GM10266 (cell line): ENCODE measurements around the gene LRRC8D.

Experiments
- DNase-seq: peaks from one replicate; pipeline ENCODE4 v3.0.0; 2012; ENCODE audit errors: extremely low spot score
- TF ChIP-seq, protein P1 (sequence below): IDR thresholded peaks from 2 replicates; pipeline ENCODE4 v1.5.1; 2012; ENCODE audit warnings: mild to moderate bottlenecking, low read depth; ENCODE audit not compliant: control insufficient read depth, insufficient read depth; ENCODE audit errors: missing control alignments

LRRC8D gene

DNA sequence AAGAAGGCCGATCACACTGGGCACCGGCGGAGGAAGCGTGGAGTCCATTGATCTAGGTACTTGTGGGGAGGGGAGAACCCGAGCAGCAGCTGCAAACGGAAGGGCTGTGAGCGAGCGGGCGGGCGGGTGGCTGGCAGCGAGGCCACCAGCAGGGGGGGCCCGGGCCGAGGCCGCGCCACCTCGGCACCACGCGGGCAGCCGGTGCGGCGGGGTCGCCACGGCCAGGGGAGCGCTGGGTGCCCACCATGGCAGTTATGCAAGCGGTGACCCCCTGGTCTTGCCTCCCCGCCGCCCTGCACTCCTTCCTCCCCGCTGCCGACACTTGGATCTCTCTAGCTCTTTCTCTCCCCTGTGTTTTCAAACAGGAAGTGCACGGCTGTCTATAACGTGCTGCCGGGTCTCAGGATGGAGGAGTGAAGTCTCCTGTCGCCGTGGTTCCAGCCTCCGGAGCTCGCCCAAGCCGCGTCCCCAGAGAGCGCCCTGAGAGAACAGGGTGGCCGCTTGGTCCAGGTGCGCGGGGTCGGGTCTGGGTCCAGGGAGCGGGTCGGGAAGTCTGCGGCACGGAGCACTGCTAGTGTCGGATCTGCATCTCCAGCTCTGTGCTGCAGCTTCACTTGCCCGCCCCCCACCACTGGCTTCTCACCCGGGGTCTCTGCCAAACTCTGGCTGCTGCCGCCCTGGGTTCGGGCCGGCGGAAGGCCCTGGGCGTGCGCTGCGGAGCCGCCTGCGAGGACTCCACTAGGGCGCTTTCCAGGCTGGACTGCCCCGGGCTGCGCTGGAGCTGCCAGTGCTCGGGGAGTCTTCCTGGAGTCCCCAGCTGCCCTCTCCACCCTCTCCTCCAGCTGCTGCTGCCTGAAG, 22.7 kb downstream of the LRRC8D start:
- peak; percentile 87 for DNase-seq
- TF ChIP-seq, protein P1, sequence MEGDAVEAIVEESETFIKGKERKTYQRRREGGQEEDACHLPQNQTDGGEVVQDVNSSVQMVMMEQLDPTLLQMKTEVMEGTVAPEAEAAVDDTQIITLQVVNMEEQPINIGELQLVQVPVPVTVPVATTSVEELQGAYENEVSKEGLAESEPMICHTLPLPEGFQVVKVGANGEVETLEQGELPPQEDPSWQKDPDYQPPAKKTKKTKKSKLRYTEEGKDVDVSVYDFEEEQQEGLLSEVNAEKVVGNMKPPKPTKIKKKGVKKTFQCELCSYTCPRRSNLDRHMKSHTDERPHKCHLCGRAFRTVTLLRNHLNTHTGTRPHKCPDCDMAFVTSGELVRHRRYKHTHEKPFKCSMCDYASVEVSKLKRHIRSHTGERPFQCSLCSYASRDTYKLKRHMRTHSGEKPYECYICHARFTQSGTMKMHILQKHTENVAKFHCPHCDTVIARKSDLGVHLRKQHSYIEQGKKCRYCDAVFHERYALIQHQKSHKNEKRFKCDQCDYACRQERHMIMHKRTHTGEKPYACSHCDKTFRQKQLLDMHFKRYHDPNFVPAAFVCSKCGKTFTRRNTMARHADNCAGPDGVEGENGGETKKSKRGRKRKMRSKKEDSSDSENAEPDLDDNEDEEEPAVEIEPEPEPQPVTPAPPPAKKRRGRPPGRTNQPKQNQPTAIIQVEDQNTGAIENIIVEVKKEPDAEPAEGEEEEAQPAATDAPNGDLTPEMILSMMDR: peak; percentile 84

- TF ChIP-seq, protein P1: no peak
- DNase-seq: no peak
Observed at GRCh38 chr1:89844241-89844807, 23.5 kb downstream of the LRRC8D start.

GRCh38 chr1:89844860-89845259, 24.0 kb downstream of the LRRC8D start:
- TF ChIP-seq, protein P1: no peak
- DNase-seq: no peak

GRCh38 chr1:89847191-89847729, 26.4 kb downstream of the LRRC8D start:
- TF ChIP-seq, protein P1: no peak
- DNase-seq: no peak

- TF ChIP-seq, protein P1: no peak
- DNase-seq: no peak
Observed at GRCh38 chr1:89850844-89851415, 30.1 kb downstream of the LRRC8D start.

GRCh38 chr1:89854140-89854539, 33.3 kb downstream of the LRRC8D start:
- TF ChIP-seq, protein P1: no peak
- DNase-seq: no peak
